ENCODE measurements around the gene MUC5AC. TPM values are rescaled to one million over a fixed set of nuclear protein-coding genes. Genes with fewer than 3 reads are reported as not detected.

The MUC5AC gene
- total RNA-seq, 2 experiments from 2014 or later: not detected

DNA sequence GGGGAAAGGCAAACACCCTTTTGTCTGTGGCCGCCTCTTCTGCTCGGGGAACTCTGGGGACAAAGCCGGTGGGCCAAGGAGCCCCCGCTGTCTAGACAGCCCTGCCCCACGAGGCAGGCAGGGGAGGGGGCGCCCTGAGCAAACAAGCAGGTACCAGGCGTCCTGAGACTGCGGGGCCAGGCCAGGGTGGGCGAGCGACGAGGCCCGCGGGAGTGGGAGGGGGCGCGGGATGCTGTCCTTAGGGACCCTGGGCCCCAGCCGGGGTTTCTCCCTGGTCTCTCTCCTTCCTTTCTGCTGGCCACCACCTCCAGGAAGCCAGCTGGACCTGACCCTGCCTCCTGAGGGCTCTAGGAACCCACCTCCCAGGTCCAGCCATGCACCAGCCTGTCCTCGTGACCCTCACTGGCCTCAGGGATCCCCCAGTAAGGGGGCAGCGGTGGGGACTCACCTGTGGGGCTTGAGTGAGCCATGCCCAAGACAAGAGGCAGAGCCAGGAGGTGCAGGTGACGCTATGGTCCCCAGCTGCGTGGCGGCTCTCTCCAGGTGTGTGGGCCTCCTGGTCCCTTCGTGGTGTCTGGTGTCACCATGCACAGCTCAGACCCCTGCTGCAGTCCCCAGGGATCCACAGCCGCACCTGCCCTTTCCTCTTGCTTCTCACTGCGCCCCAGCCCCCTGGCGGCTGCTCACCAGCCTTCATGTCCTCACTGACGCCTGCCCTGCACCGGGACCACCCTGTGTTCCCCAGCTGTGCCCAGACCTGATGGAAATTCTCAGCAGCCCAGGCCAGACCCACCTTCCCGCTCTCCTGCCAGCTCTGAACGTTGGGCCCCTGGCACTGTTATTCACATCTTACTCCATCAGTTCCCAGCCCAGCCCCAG lies 26.5 kb upstream of the MUC5AC start:
- Histone ChIP-seq H3K9me3 (ENCODE audit: low read length) (peaks cover 12% of the 10 kb centered on the region; the same call in 1 of the 2 replicates), H3K79me2 (ENCODE audit: insufficient read depth, low read depth, low read length) (no peaks in the 10 kb centered on the region), H4K20me1 (ENCODE audit: insufficient read depth, low read length) (no peaks in the 10 kb centered on the region), H3K27ac (ENCODE audit: low read depth, low read length, poor library complexity, severe bottlenecking) (no peak overlapping the region), H2AFZ (ENCODE audit: low read length) (no peak overlapping the region), H3K4me3 (ENCODE audit: low read depth, low read length, poor library complexity, severe bottlenecking) (no peak overlapping the region), H3K4me1 (ENCODE audit: insufficient read depth, low read length, poor library complexity, severe bottlenecking) (no peaks in the 10 kb centered on the region), H3K9me2 (ENCODE audit: insufficient read depth, low read length) (no peaks in the 10 kb centered on the region), H3K4me2 (ENCODE audit: low read length) (no peak overlapping the region), H3K36me3 (ENCODE audit: insufficient read depth, low read length) (no peaks in the 10 kb centered on the region)
- intact Hi-C loops (cut with micrococcal nuclease; ENCODE audit: unreplicated experiment): no loop called here
- no TSS peak for BruUV-seq (replicated peaks)
- ChIA-PET POLR2A (no interaction called here), CTCF (ENCODE audit: unreplicated experiment) (interaction anchor here (0.6 kb wide), 1 partner anchor 444 kb away, joined by 5 read pairs; no protein-coding TSS in a partner anchor)
- DNase-seq (ENCODE audit: low spot score): no peak
- TF ChIP-seq EZH2phosphoT487 (IDR thresholded peaks at IDR 0.05; ENCODE audit: borderline replicate concordance, low read depth, low read length) (no peak), CTCF (conservative IDR thresholded peaks at IDR 0.05; ENCODE audit: low read length) (no peak)

GRCh38 chr11:1134848-1135445 lies 22.8 kb upstream of the MUC5AC start:
- intact Hi-C loops (cut with micrococcal nuclease; ENCODE audit: unreplicated experiment): no loop called here
- H3K27ac ChIP-seq (ENCODE audit: low read depth, low read length, poor library complexity, severe bottlenecking): no peak overlapping the region
- H3K9me3 ChIP-seq (ENCODE audit: low read length): peaks cover 12% of the 10 kb centered on the region; the same call in 1 of the 2 replicates
- no peak overlapping the region for H3K4me3 ChIP-seq (ENCODE audit: low read depth, low read length, poor library complexity, severe bottlenecking)
- no peak for TF ChIP-seq EZH2phosphoT487 (IDR thresholded peaks at IDR 0.05; ENCODE audit: borderline replicate concordance, low read depth, low read length)
- TF ChIP-seq CTCF (conservative IDR thresholded peaks at IDR 0.05; ENCODE audit: low read length): no peak
- ChIA-PET POLR2A (interaction anchor here (0.7 to 0.8 kb wide), 2 partner anchors 16 to 460 kb away, joined by 3 read pairs; no protein-coding TSS in a partner anchor), CTCF (ENCODE audit: unreplicated experiment) (no interaction called here)
- H2AFZ ChIP-seq (ENCODE audit: low read length): no peak overlapping the region
- H3K4me1 ChIP-seq (ENCODE audit: insufficient read depth, low read length, poor library complexity, severe bottlenecking): no peaks in the 10 kb centered on the region
- no TSS peak for BruUV-seq (replicated peaks)
- no peaks in the 10 kb centered on the region for H3K79me2 ChIP-seq (ENCODE audit: insufficient read depth, low read depth, low read length)
- H3K4me2 ChIP-seq (ENCODE audit: low read length): no peak overlapping the region
- no peak for DNase-seq (ENCODE audit: low spot score)
- no peaks in the 10 kb centered on the region for H3K36me3 ChIP-seq (ENCODE audit: insufficient read depth, low read length)
- no peaks in the 10 kb centered on the region for H3K9me2 ChIP-seq (ENCODE audit: insufficient read depth, low read length)
- H4K20me1 ChIP-seq (ENCODE audit: insufficient read depth, low read length): no peaks in the 10 kb centered on the region

Data from OCI-LY7 (cell line).